MG63 (cell line): Measurements from ENCODE around the gene ZMAT5. TPM values are rescaled to one million over a fixed set of nuclear protein-coding genes. Genes with fewer than 3 reads are reported as not detected.

Experiments
- DNase-seq: peaks from one replicate; pipeline ENCODE4 v3.0.0-alpha.2; 2020
- H3K27me3 ChIP-seq: fragments of 250-450 bp; sonication (Bioruptor Pico); 2 replicates; pipeline ENCODE4 v1.5.1; 2020; ENCODE audit warnings: mild to moderate bottlenecking, moderate library complexity
- H3K36me3 ChIP-seq: fragments of 250-450 bp; sonication (Bioruptor Pico); 2 replicates; pipeline ENCODE4 v1.5.1; 2020; ENCODE audit warnings: mild to moderate bottlenecking, moderate library complexity
- H3K4me3 ChIP-seq: fragments of 250-450 bp; sonication (Bioruptor Pico); 2 replicates; pipeline ENCODE4 v1.5.1; 2020; ENCODE audit warnings: mild to moderate bottlenecking, moderate library complexity
- H3K9me3 ChIP-seq: fragments of 250-450 bp; sonication (Bioruptor Pico); 2 replicates; pipeline ENCODE4 v1.5.1; 2020; ENCODE audit warnings: mild to moderate bottlenecking, moderate library complexity
- total RNA-seq: library from RNA; depleted of rRNA; stranded (reverse); fragments of >200 nt; shearing (Covaris generic); gene quantifications from 2 replicates; pipeline ENCODE4 v1.2.3, GENCODE V29; 2014; ENCODE audit warnings: low replicate concordance

Gene ZMAT5
- total RNA-seq, 1 experiment from 2014 or later = 38.9 TPM

GRCh38 chr22:29726512-29727130, 40.2 kb downstream of the ZMAT5 start:
- Histone ChIP-seq H3K36me3 (no peaks in the 10 kb centered on the region), H3K9me3 (no peaks in the 10 kb centered on the region), H3K27me3 (no peaks in the 10 kb centered on the region), H3K4me3 (no peak overlapping the region)
- no peak for DNase-seq

GRCh38 chr22:29726106-29726505, 40.7 kb downstream of the ZMAT5 start:
- Histone ChIP-seq H3K4me3 (no peak overlapping the region), H3K9me3 (no peaks in the 10 kb centered on the region), H3K36me3 (no peaks in the 10 kb centered on the region), H3K27me3 (no peaks in the 10 kb centered on the region)
- no peak for DNase-seq

DNA sequence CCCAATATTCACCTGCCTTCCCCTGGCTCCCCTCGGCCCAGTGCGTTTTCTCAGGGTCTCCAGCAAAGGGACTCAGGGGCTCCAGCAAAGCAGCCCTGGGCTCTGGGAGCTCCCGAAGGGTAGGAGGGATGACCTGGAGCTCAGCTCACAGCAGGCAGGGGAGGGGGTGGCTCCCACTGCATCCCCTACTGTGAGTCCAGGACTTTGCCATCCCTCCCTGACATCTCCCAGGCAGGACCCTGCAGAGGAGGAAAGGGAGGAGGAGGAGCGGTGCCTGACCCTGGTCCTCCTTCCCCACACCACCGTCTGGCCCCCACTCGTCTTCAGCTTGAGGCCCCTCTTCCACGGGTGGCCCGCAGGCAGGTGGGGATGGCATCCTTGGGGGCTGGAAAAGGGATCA, 42.0 kb downstream of the ZMAT5 start:
- no peak overlapping the region for H3K4me3 ChIP-seq
- H3K9me3 ChIP-seq = no peaks in the 10 kb centered on the region
- no peaks in the 10 kb centered on the region for H3K36me3 ChIP-seq
- DNase-seq = no peak
- no peaks in the 10 kb centered on the region for H3K27me3 ChIP-seq

GRCh38 chr22:29723766-29724165, 43.0 kb downstream of the ZMAT5 start:
- Histone ChIP-seq H3K27me3 (no peaks in the 10 kb centered on the region), H3K4me3 (no peak overlapping the region), H3K36me3 (no peaks in the 10 kb centered on the region), H3K9me3 (no peaks in the 10 kb centered on the region)
- no peak for DNase-seq

DNA sequence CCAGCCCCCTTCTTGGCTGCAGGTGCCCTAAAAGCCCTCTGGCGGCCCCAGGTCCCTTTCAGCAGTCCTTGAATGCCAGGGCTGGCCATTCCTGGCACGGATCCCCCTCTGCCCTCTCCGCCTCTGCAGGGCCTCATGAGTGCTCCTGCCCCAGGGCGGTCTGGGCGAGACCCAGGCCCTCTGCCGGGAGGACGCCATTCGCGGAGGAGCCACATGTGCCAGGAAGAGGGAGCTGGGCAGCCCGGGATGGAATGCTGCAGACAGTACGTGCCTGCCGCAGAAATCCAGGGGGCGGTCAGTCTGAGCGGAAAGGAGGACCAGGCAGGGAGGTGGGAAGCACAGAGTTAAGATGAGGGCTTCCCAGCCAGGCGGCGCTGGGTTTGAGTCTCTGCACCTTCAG, 44.2 kb downstream of the ZMAT5 start:
- no peaks in the 10 kb centered on the region for H3K36me3 ChIP-seq

GRCh38 chr22:29722151-29722550, 44.7 kb downstream of the ZMAT5 start:
- Histone ChIP-seq H3K9me3 (no peaks in the 10 kb centered on the region), H3K4me3 (no peak overlapping the region), H3K27me3 (no peaks in the 10 kb centered on the region), H3K36me3 (no peaks in the 10 kb centered on the region)
- no peak for DNase-seq

More for the DNA sequence above, 44.2 kb downstream of the ZMAT5 start:
- no peak overlapping the region for H3K4me3 ChIP-seq
- no peak for DNase-seq
- H3K9me3 ChIP-seq = no peaks in the 10 kb centered on the region
- no peaks in the 10 kb centered on the region for H3K27me3 ChIP-seq

- no peaks in the 10 kb centered on the region for H3K36me3 ChIP-seq
- H3K27me3 ChIP-seq = no peaks in the 10 kb centered on the region
- no peaks in the 10 kb centered on the region for H3K9me3 ChIP-seq
- no peak for DNase-seq
- H3K4me3 ChIP-seq = no peak overlapping the region
These were observed 45.9 kb downstream of the ZMAT5 start for GRCh38 chr22:29720811-29721323.

DNA sequence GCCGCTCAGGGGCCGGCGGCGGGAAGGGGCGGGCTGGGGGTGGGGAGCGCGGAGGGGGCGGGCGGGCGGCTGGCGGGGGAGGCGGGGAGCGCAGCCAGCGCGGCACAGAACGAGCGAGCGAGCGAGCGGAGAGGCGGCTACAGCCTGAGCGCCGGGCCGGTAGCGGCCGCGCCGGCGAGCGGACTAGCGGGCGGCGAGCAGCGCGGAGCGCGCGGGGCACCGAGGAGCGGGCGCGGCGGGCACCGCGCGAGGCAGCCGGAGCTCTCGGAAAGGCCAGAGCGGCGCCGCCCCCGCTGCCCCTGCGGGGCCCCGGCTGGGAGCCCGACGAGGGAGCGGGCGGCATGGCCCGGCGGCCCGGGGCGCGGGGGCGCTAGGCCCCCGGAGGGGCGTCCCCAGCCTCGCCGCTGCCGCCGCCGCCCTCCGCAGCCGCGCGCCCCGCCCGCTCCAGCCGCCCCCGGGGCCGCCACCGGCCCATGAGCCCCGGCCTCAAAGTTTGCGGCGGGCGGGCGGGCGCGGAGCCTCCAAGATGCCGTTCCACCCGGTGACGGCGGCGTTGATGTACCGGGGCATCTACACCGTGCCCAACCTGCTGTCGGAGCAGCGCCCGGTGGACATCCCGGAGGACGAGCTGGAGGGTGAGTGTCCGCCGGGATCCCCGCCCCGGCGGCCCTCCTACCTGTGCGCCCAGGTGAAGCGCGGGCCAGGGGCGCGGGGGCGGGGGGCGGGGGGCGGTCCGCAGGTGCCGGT, 46.7 kb downstream of the ZMAT5 start, which contains the start of gene CABP7:
CABP7 (plus strand) TSS at position 105 of the 747 bp plus-strand sequence; CDS start at position 527, 422 bp downstream.
- Histone ChIP-seq H3K4me3 (no peak within 1 kb of the TSS), H3K27me3 (no peaks in the 10 kb centered on the region), H3K36me3 (no peaks in the 10 kb centered on the region), H3K9me3 (no peaks in the 10 kb centered on the region)
- no peak for DNase-seq

- Histone ChIP-seq H3K9me3 (no peaks in the 10 kb centered on the region), H3K4me3 (no peak overlapping the region), H3K36me3 (no peaks in the 10 kb centered on the region), H3K27me3 (no peaks in the 10 kb centered on the region)
- DNase-seq = no peak
These were observed 47.6 kb downstream of the ZMAT5 start for GRCh38 chr22:29718949-29719898.

DNA sequence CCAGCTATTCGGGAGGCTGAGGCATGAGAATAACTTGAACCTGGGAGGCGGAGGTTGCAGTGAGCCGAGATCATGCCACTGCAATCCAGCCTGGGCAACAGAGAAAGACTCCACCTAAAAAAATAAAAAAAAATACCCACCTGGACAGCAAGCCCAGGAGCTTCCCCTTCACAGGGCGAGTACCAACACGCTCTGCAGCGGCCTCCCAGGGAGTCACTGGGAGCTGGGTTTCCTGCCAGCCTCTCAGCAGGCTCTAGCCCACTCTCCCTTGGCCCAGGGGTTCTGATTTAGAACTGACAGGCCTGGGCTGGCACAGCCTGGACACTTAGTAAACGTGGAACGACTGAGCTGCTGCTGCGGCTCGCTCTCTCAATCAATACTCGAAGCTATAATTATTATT, 49.0 kb downstream of the ZMAT5 start:
- Histone ChIP-seq H3K27me3 (no peaks in the 10 kb centered on the region), H3K4me3 (no peak overlapping the region), H3K9me3 (no peaks in the 10 kb centered on the region), H3K36me3 (no peaks in the 10 kb centered on the region)
- no peak for DNase-seq

- Histone ChIP-seq H3K9me3 (no peaks in the 10 kb centered on the region), H3K36me3 (no peaks in the 10 kb centered on the region), H3K27me3 (no peaks in the 10 kb centered on the region), H3K4me3 (no peak overlapping the region)
- DNase-seq = peak; percentile 49
These were observed 49.8 kb downstream of the ZMAT5 start for GRCh38 chr22:29716814-29717545.

DNA sequence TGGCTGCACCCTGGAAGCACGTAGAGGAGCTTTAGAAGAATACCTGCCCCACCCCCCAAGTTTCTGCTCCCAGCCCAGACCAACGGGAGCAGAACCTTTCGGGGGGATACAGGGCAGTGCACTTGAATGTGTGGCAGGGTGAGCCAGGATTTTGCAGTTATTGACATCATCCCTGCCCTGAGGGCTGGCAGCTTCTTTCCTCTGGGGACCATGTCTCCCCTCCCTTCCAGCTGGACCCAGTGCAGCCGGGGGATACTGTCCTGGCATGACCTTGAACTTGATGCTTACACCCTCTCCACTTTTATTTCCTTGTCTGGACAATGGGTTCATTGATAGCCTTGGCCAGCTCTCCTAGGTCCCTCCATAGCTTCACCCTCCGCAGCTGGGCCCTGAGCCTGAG, 51.1 kb downstream of the ZMAT5 start:
- no peaks in the 10 kb centered on the region for H3K36me3 ChIP-seq
- no peak for DNase-seq
- H3K27me3 ChIP-seq = no peaks in the 10 kb centered on the region
- no peak overlapping the region for H3K4me3 ChIP-seq
- no peaks in the 10 kb centered on the region for H3K9me3 ChIP-seq

- H3K36me3 ChIP-seq = no peaks in the 10 kb centered on the region
- no peak for DNase-seq
- no peak overlapping the region for H3K4me3 ChIP-seq
- no peaks in the 10 kb centered on the region for H3K27me3 ChIP-seq
- no peaks in the 10 kb centered on the region for H3K9me3 ChIP-seq
These were observed 51.6 kb downstream of the ZMAT5 start for GRCh38 chr22:29715240-29715639.

DNA sequence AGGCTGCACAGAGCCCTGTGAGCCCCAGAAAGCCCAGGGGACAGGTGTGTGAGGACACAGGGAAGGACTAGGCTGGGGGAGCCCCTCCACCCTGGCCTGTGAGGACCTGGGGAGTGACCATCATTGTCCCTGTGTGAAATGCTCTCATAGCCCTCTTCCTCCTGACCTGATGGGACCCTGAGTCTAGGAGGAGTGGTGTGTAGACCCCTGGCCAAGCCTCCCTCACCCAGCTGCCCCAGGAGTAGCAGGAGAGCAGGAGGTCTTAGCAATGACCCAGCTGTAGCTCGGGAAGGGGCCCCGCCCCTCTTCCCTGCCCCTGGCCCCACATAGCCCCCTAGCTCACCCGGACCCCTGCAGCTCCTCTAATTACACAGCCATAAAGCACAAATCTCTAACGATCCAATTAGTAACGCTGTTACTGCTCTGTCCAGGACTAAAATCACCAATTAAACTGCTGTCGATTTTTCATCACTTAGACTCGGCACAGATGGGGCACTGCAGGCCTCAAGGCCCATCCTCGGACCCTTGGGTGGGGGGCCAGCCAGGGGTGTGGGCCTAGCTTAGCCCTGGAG, 53.6 kb downstream of the ZMAT5 start:
- H3K36me3 ChIP-seq = no peaks in the 10 kb centered on the region
- no peaks in the 10 kb centered on the region for H3K9me3 ChIP-seq
- H3K27me3 ChIP-seq = no peaks in the 10 kb centered on the region
- no peak overlapping the region for H3K4me3 ChIP-seq
- DNase-seq = no peak

DNA sequence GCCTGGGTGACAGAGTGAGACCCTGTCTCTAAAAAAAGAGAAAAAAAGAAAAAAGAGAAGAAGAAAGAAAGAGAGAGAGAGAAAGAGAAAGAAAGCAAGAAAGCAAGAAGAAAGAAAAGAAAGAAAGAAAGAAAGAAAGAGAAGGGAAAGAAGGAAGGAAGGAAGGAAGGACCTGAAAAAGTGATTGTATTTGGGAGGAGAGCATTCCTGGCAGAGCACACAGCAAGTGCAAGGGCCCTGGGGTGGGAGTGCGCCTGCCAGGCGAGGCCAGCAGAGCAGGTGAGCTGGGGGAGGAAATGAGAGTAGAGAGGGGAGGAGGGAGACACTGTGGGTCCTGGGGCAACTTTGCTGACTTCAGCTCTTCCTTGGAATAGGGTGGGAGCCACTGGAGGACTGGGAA, 54.7 kb downstream of the ZMAT5 start:
- Histone ChIP-seq H3K27me3 (no peaks in the 10 kb centered on the region), H3K9me3 (no peaks in the 10 kb centered on the region), H3K36me3 (no peaks in the 10 kb centered on the region), H3K4me3 (no peak overlapping the region)
- DNase-seq = no peak

- Histone ChIP-seq H3K9me3 (no peaks in the 10 kb centered on the region), H3K4me3 (no peak overlapping the region), H3K27me3 (no peaks in the 10 kb centered on the region), H3K36me3 (no peaks in the 10 kb centered on the region)
- no peak for DNase-seq
These were observed 55.7 kb downstream of the ZMAT5 start for GRCh38 chr22:29710922-29711593.
